ENCODE measurements around the gene INPP5J.

GRCh38 chr22:31103899-31104694, 18.7 kb upstream of the INPP5J start:
- no peak for TF ChIP-seq CTCF (IDR thresholded peaks at IDR 0.05)
- no peak for TF ChIP-seq EP300 (IDR thresholded peaks at IDR 0.05)
